Measurements from ENCODE around the gene COL19A1. TPM values are rescaled to one million over a fixed set of nuclear protein-coding genes. Genes with fewer than 3 reads are reported as not detected.

COL19A1 gene
- polyA plus RNA-seq, 1 donor (not counting 4 experiments of a cell fraction or from before 2014, with no cell fraction given) = not detected

- dilution Hi-C loops (cut with MboI; ENCODE audit: extremely low pct_ligation_motif_present, low sequenced_read_pairs) = no loop called here
- no peaks in the 10 kb centered on the region for H3K36me3 ChIP-seq (ENCODE audit: control insufficient read depth in 2 of 2, extremely low read depth in 1 of 2, insufficient read depth in 2 of 2, low read length in 2 of 2)
- no peaks in the 10 kb centered on the region for H3K4me1 ChIP-seq (ENCODE audit: control insufficient read depth, extremely low read depth, insufficient read depth, low read length)
- TF ChIP-seq CTCF (optimal IDR thresholded peaks at IDR 0.05 in 1 of 3, IDR thresholded peaks at IDR 0.05 in 1 of 3, conservative IDR thresholded peaks at IDR 0.05 in 1 of 3; ENCODE audit: extremely low read depth in 1 of 3, insufficient read depth in 2 of 3, low read length in 3 of 3) (no peak), EZH2 (IDR thresholded peaks at IDR 0.05; ENCODE audit: low read length) (no peak)
- H3K27ac ChIP-seq (ENCODE audit: control insufficient read depth, insufficient read depth, low read length) = no peak overlapping the region
- H3K79me2 ChIP-seq (ENCODE audit: control insufficient read depth, insufficient read depth, low read length) = no peaks in the 10 kb centered on the region
- DNase-seq (ENCODE audit: low read depth, low spot score) (no peak), FAIRE-seq (no peak)
- H4K20me1 ChIP-seq (ENCODE audit: control insufficient read depth, extremely low read depth, insufficient read depth, low read length) = no peaks in the 10 kb centered on the region
- H3K9me1 ChIP-seq (ENCODE audit: control insufficient read depth, extremely low read depth, insufficient read depth, low read length) = no peaks in the 10 kb centered on the region
- no peak overlapping the region for H3K9ac ChIP-seq (ENCODE audit: control insufficient read depth, extremely low read depth, insufficient read depth, low read length)
- no peak overlapping the region for H3K4me3 ChIP-seq (ENCODE audit: control insufficient read depth in 2 of 3, extremely low read depth in 1 of 3, insufficient read depth in 2 of 3, low read depth in 1 of 3, low read length in 3 of 3)
- no peak overlapping the region for H3K4me2 ChIP-seq (ENCODE audit: control insufficient read depth, extremely low read depth, insufficient read depth, low read depth, low read length)
- no peaks in the 10 kb centered on the region for H3K9me3 ChIP-seq (ENCODE audit: control insufficient read depth, low read depth, low read length)
- H2AFZ ChIP-seq (ENCODE audit: control insufficient read depth, low read length) = no peak overlapping the region
- H3K27me3 ChIP-seq (ENCODE audit: control insufficient read depth, extremely low read depth, insufficient read depth, low read length) = peaks cover 9% of the 10 kb centered on the region
These were observed 379.8 kb downstream of the COL19A1 start for GRCh38 chr6:70246118-70246517.

GRCh38 chr6:70252604-70253003 lies 386.2 kb downstream of the COL19A1 start:
- Histone ChIP-seq H4K20me1 (ENCODE audit: control insufficient read depth, extremely low read depth, insufficient read depth, low read length) (no peaks in the 10 kb centered on the region), H3K4me1 (ENCODE audit: control insufficient read depth, extremely low read depth, insufficient read depth, low read length) (no peaks in the 10 kb centered on the region), H3K4me3 (ENCODE audit: control insufficient read depth in 2 of 3, extremely low read depth in 1 of 3, insufficient read depth in 2 of 3, low read depth in 1 of 3, low read length in 3 of 3) (no peak overlapping the region), H3K36me3 (ENCODE audit: control insufficient read depth in 2 of 2, extremely low read depth in 1 of 2, insufficient read depth in 2 of 2, low read length in 2 of 2) (no peaks in the 10 kb centered on the region), H3K4me2 (ENCODE audit: control insufficient read depth, extremely low read depth, insufficient read depth, low read depth, low read length) (no peak overlapping the region), H3K9ac (ENCODE audit: control insufficient read depth, extremely low read depth, insufficient read depth, low read length) (no peak overlapping the region), H3K27me3 (ENCODE audit: control insufficient read depth, extremely low read depth, insufficient read depth, low read length) (peaks cover 22% of the 10 kb centered on the region), H3K9me1 (ENCODE audit: control insufficient read depth, extremely low read depth, insufficient read depth, low read length) (no peaks in the 10 kb centered on the region), H3K27ac (ENCODE audit: control insufficient read depth, insufficient read depth, low read length) (no peak overlapping the region), H3K79me2 (ENCODE audit: control insufficient read depth, insufficient read depth, low read length) (no peaks in the 10 kb centered on the region), H2AFZ (ENCODE audit: control insufficient read depth, low read length) (no peak overlapping the region), H3K9me3 (ENCODE audit: control insufficient read depth, low read depth, low read length) (no peaks in the 10 kb centered on the region)
- FAIRE-seq (no peak), DNase-seq (ENCODE audit: low read depth, low spot score) (no peak)
- dilution Hi-C loops (cut with MboI; ENCODE audit: extremely low pct_ligation_motif_present, low sequenced_read_pairs) = no loop called here
- no peak for TF ChIP-seq EZH2 (IDR thresholded peaks at IDR 0.05; ENCODE audit: low read length)
- no peak for TF ChIP-seq CTCF (optimal IDR thresholded peaks at IDR 0.05 in 1 of 3, IDR thresholded peaks at IDR 0.05 in 1 of 3, conservative IDR thresholded peaks at IDR 0.05 in 1 of 3; ENCODE audit: extremely low read depth in 1 of 3, insufficient read depth in 2 of 3, low read length in 3 of 3)

Measured in keratinocyte (primary cell).